22Rv1 (cell line): ENCODE results near the gene APOL6.
"Not testable (repeated sequence)": the region's sequence is repeated elsewhere in the genome, so short reads cannot be mapped to it uniquely, and the experiment has no call there.

Source experiments
- H3K27ac ChIP-seq: fragments of 450-650 bp; 2 replicates; pipeline ENCODE4 v1.5.1; 2017
- ZFX ChIP-seq: fragments of 450-650 bp; IDR thresholded peaks from 2 replicates; pipeline ENCODE4 v1.6.1; 2017; ENCODE audit warnings: antibody characterized with exemption, borderline replicate concordance
- TF ChIP-seq, protein P1 (sequence below): fragments of 450-650 bp; IDR thresholded peaks from 2 replicates; pipeline ENCODE4 v1.5.1; 2017; ENCODE audit warnings: mild to moderate bottlenecking

APOL6 gene

GRCh38 chr22:35695202-35695601 lies 47.0 kb downstream of the APOL6 start:
- H3K27ac ChIP-seq: no peak overlapping the region
- TF ChIP-seq, protein P1, sequence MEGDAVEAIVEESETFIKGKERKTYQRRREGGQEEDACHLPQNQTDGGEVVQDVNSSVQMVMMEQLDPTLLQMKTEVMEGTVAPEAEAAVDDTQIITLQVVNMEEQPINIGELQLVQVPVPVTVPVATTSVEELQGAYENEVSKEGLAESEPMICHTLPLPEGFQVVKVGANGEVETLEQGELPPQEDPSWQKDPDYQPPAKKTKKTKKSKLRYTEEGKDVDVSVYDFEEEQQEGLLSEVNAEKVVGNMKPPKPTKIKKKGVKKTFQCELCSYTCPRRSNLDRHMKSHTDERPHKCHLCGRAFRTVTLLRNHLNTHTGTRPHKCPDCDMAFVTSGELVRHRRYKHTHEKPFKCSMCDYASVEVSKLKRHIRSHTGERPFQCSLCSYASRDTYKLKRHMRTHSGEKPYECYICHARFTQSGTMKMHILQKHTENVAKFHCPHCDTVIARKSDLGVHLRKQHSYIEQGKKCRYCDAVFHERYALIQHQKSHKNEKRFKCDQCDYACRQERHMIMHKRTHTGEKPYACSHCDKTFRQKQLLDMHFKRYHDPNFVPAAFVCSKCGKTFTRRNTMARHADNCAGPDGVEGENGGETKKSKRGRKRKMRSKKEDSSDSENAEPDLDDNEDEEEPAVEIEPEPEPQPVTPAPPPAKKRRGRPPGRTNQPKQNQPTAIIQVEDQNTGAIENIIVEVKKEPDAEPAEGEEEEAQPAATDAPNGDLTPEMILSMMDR: no peak
- TF ChIP-seq ZFX: no peak

- no peak for TF ChIP-seq ZFX
- TF ChIP-seq, protein P1: no peak
- no peak overlapping the region for H3K27ac ChIP-seq
Measured at GRCh38 chr22:35697142-35697541, 48.9 kb downstream of the APOL6 start.

- H3K27ac ChIP-seq: not testable (repeated sequence)
Measured at GRCh38 chr22:35699852-35700251, 51.6 kb downstream of the APOL6 start.

GRCh38 chr22:35703861-35704584 lies 55.8 kb downstream of the APOL6 start:
- no peak for TF ChIP-seq ZFX
- TF ChIP-seq, protein P1: no peak
- H3K27ac ChIP-seq: no peak overlapping the region

DNA sequence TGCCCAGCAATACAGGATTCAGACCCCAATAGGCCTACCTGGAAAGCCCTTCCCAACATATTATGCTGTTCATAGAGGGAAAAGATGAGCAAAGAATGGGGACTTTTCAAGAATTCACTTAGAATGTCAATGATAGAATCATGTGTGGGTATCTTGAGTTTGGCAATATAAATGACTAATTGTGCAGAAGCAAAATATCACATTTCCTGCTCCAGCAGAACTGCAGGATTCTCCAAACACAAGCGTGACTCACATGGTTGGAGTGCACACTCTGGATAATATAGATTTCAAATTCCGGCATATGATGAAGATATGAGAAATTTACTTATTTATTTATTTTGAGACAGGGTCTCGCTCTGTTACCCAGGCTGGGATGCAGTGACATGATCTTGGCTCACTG lies 56.9 kb downstream of the APOL6 start:
- TF ChIP-seq, protein P1: no peak
- TF ChIP-seq ZFX: no peak
- no peak overlapping the region for H3K27ac ChIP-seq

DNA sequence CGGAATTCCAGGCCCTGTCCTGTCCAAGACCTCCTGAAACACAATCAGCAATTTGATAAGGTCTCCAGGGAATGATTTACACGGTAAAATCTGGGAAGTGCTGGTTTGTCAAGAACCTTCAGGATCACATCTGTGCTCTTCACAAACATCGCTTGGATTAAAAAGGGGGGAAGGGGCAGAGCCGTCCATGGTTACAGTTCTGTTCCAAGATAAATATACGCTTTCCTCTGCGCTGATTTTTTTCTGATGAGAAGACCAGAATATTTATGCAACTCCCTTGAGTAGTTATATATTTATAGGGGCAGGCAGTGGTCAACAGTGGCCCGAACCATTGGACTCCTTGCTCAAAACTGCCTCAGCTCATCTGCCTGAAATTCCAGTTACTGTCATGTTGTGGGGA lies 60.2 kb downstream of the APOL6 start:
- no peak overlapping the region for H3K27ac ChIP-seq
- TF ChIP-seq, protein P1: no peak
- TF ChIP-seq ZFX: no peak

- TF ChIP-seq ZFX: no peak
- TF ChIP-seq, protein P1: no peak
- H3K27ac ChIP-seq: no peak overlapping the region
Measured at GRCh38 chr22:35708917-35709316, 60.7 kb downstream of the APOL6 start.

DNA sequence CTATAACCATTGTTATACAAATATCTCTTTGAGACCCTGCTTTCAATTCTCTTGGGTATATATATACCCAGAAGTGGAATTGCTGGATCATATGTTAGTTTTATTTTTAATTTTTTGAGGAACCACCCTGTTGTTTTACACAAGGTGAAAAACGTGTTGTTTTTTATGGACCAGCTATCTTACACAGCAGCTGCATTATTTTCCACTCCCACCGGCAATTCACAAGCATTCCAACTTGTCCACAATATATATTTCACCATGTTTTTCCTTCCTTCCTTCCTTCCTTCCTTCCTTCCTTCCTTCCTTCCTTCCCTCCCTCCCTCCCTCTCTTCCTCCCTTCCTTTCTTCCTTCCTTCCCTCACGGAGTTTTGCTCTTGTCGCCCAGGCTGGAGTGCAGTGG lies 63.1 kb downstream of the APOL6 start:
- TF ChIP-seq, protein P1: no peak
- no peak for TF ChIP-seq ZFX
- H3K27ac ChIP-seq: no peak overlapping the region
